Pancreas (tissue), 10 donors: Measurements from ENCODE around the gene LARP6. TPM values are rescaled to one million over a fixed set of nuclear protein-coding genes. Genes with fewer than 3 reads are reported as not detected.
A peak's percentile ranks its signal among the peaks of the same experiment; 100 is the strongest.
"Not testable (repeated sequence)": the region's sequence is repeated elsewhere in the genome, so short reads cannot be mapped to it uniquely, and the experiment has no call there.

Experiments used
- ATAC-seq, 4 donors: fragments of 200-7000 bp; cut with Tn5 transposase; one replicate each; pipeline versions ENCODE4 v1.8.0 to v1.9.1; 2020; ENCODE audit warnings: mild to moderate bottlenecking in 4 of 4, moderate library complexity in 4 of 4
- DNase-seq, 6 donors: peaks; one replicate each; pipeline ENCODE4 v3.0.0-alpha.2; 2020
- FAIRE-seq: peaks from 2 replicates; lab custom pipeline; 2012; peaks lifted over from hg19 to GRCh38; lab: Jason Lieb, UNC
- H3K27ac ChIP-seq, 4 donors: fragments of 200-600 bp; sonication (generic); 1 replicate in 3 of 4; 2 replicates in 1 of 4; pipeline versions ENCODE4 v1.5.0 to v1.8.0; 2020
- H3K27me3 ChIP-seq, 4 donors: fragments of 200-600 bp; one replicate each; pipeline ENCODE4 v1.8.0; 2021
- H3K36me3 ChIP-seq, 3 donors: fragments of 200-600 bp; sonication (generic) in 1 of 3; one replicate each; pipeline versions ENCODE4 v1.5.0 to v1.8.0; 2020 to 2021
- H3K4me1 ChIP-seq, 3 donors: fragments of 200-600 bp; one replicate each; pipeline ENCODE4 v1.8.0; 2021
- H3K4me3 ChIP-seq, 4 donors: fragments of 200-600 bp; sonication (generic) in 2 of 4; one replicate each; pipeline versions ENCODE4 v1.5.0 to v1.8.0; 2020 to 2021
- H3K9me3 ChIP-seq, 4 donors: fragments of 200-600 bp; one replicate each; pipeline ENCODE4 v1.8.0; 2021
- CTCF ChIP-seq, 4 donors: fragments of 200-600 bp; sonication (generic) in 3 of 4; IDR thresholded peaks; one replicate each; pipeline versions ENCODE4 v1.5.0 to v1.8.0; 2021; ENCODE audit warnings: antibody characterized with exemption in 4 of 4
- WGBS, 2 donors: extraction: QIAGEN DNeasy Blood & Tissue Kit; methylation state at CpG; one replicate each; pipeline ENCODE4 v1.1.7; 2013; 5-methylcytosine and 5-hydroxymethylcytosine counted together
- intact Hi-C, 3 donors: fragments of 100-400 bp; cut with DNase I; formaldehyde crosslinking; loops; one replicate each; pipeline versions ENCODE4 v1.11.1 to v1.14.2; 2022
- polyA plus RNA-seq, 2 donors: library from polyadenylated mRNA; stranded (reverse); fragments of 200-250 nt; gene quantifications; one replicate each; pipeline ENCODE4 v1.2.3, GENCODE V29; 2013
- total RNA-seq, 6 donors: library from RNA; stranded (reverse); fragmentation: NEBNext Ultra II Directional in 4 of 6; extraction: Animal tissue kit (Norgen Biotek cat#: 25700) in 4 of 6; gene quantifications; one replicate each; pipeline versions ENCODE4 v1.2.1 to v1.2.4, GENCODE V29; 2021 to 2023
- donor health status: healthy with polysubstance abuse.
- donor health status: DM: no; HTN: no; CAD: no; lungs with moderate emphysema.
- donor health status: DM: no; HTN: no; CAD: no.
- donor health status: control.
- donor health status: control.
- donor health status: Bipolar disorder and iron deficiency.
- donor health status: DM: yes; HTN: yes; CAD: no.
- donor health status: DM: no; HTN: no; CAD: no.
- donor health status: DM: no; HTN: no; CAD: no.
- donor health status: DM: yes; HTN: yes; CAD: no.

LARP6 gene
- total and polyA plus RNA-seq, 8 donors: 5.9 to 10.3 (median 8.8) TPM

GRCh38 chr15:70812827-70813364 lies 41.1 kb downstream of the LARP6 start:
- no peaks in the 10 kb centered on the region for H3K4me1 ChIP-seq
- no peak overlapping the region for H3K27ac ChIP-seq
- no peak for TF ChIP-seq CTCF (IDR thresholded peaks at IDR 0.05)
- intact Hi-C loops: loop anchor here in 1 of 3 donors (5.0 kb wide), 1 partner anchor 131 kb away; no protein-coding TSS in a partner anchor
- FAIRE-seq: no peak
- no peaks in the 10 kb centered on the region for H3K36me3 ChIP-seq
- H3K27me3 ChIP-seq: no peaks in the 10 kb centered on the region
- no peaks in the 10 kb centered on the region for H3K9me3 ChIP-seq
- no peak for ATAC-seq
- WGBS, 2 donors: 70 to 78% methylated on average over 4 of the region's 4 CpGs
- no peak overlapping the region for H3K4me3 ChIP-seq
- no peak for DNase-seq

GRCh38 chr15:70810916-70811578 lies 42.9 kb downstream of the LARP6 start:
- no peak overlapping the region for H3K27ac ChIP-seq
- ATAC-seq (no peak), FAIRE-seq (no peak), DNase-seq (no peak)
- H3K36me3 ChIP-seq: no peaks in the 10 kb centered on the region
- WGBS, 2 donors: 53 to 62% methylated on average over 9 of the region's 9 CpGs
- no peaks in the 10 kb centered on the region for H3K4me1 ChIP-seq
- no peaks in the 10 kb centered on the region for H3K9me3 ChIP-seq
- H3K27me3 ChIP-seq: no peaks in the 10 kb centered on the region
- TF ChIP-seq CTCF (IDR thresholded peaks at IDR 0.05): no peak
- intact Hi-C loops: loop anchor here in 1 of 3 donors (5.0 kb wide), 1 partner anchor 129 kb away; no protein-coding TSS in a partner anchor
- no peak overlapping the region for H3K4me3 ChIP-seq

GRCh38 chr15:70806992-70807712 lies 46.8 kb downstream of the LARP6 start:
- no peak overlapping the region for H3K27ac ChIP-seq
- no peak for FAIRE-seq
- no peaks in the 10 kb centered on the region for H3K36me3 ChIP-seq
- WGBS, 2 donors: 62 to 64% methylated on average over 9 of the region's 9 CpGs
- no peaks in the 10 kb centered on the region for H3K9me3 ChIP-seq
- intact Hi-C loops: no loop called here
- no peak overlapping the region for H3K4me3 ChIP-seq
- H3K27me3 ChIP-seq: no peaks in the 10 kb centered on the region
- ATAC-seq: peak in 3 of 4 donors; percentile 29 to 84 (median 74)
- no peaks in the 10 kb centered on the region for H3K4me1 ChIP-seq
- TF ChIP-seq CTCF (IDR thresholded peaks at IDR 0.05): no peak
- DNase-seq: peak in 1 of 6 donors; percentile 51

- H3K27me3 ChIP-seq, intact Hi-C loops: not testable (repeated sequence)
- WGBS, 2 donors: 90 to 94% methylated on average over 9 of the region's 9 CpGs
Observed at GRCh38 chr15:70804388-70804787, 49.6 kb downstream of the LARP6 start.

DNA sequence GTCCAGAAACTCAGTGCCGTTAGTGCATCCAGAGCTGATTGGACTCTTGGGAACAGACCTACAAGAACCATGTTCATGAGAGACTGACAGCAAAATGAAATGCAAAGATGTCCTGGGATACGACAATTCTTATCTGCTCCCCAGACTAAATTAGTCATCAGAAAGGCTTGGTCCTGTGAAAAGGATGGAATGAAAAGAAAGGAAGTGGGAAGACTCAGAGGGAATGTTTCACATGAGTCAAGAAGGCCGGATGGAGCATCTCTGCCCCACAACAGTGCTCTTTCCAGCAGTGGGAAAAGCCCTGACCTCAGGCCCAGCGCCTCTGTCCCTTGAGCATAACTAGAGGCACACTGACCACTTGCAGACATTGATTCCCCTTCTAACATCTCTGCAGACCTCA lies 51.3 kb downstream of the LARP6 start:
- Histone ChIP-seq H3K4me3 (no peak overlapping the region), H3K9me3 (no peaks in the 10 kb centered on the region), H3K27ac (no peak overlapping the region), H3K27me3 (no peaks in the 10 kb centered on the region), H3K4me1 (no peaks in the 10 kb centered on the region), H3K36me3 (no peaks in the 10 kb centered on the region)
- DNase-seq (no peak), ATAC-seq (peak in 1 of 4 donors; percentile 25), FAIRE-seq (no peak)
- no peak for TF ChIP-seq CTCF (IDR thresholded peaks at IDR 0.05)
- WGBS, 2 donors: 84 to 85% methylated on average over 4 of the region's 4 CpGs
- intact Hi-C loops: no loop called here

More at GRCh38 chr15:70804388-70804787, 49.6 kb downstream of the LARP6 start:
- not testable (repeated sequence) for H3K27ac ChIP-seq, FAIRE-seq, H3K9me3 ChIP-seq, DNase-seq, H3K4me1 ChIP-seq, H3K36me3 ChIP-seq, ATAC-seq, H3K4me3 ChIP-seq
